Adrenal gland (tissue), 12 donors: ENCODE data around the gene SLC25A26. TPM values are rescaled to one million over a fixed set of nuclear protein-coding genes. Genes with fewer than 3 reads are reported as not detected.

Experiments
- DNase-seq, 7 donors: peaks; one replicate each; pipeline ENCODE4 v3.0.0-alpha.2; 2019 to 2020
- H3K27ac ChIP-seq, 5 donors: fragments of 200-600 bp; sonication (generic) in 4 of 5; 1 replicate in 3 of 5; 2 replicates in 2 of 5; pipeline versions ENCODE4 v1.5.1 to v1.8.0; 2016 to 2020; ENCODE audit warnings: mild to moderate bottlenecking in 1 of 5
- H3K27me3 ChIP-seq: fragments of 200-600 bp; 2 replicates; pipeline ENCODE4 v1.8.0; 2021
- H3K36me3 ChIP-seq, 2 donors: fragments of 200-600 bp; replicated peaks in 1 of 2; 1 replicate in 1 of 2; 2 replicates in 1 of 2; pipeline versions ENCODE4 v1.5.1 to v1.8.0; 2018 to 2022
- H3K4me1 ChIP-seq, 2 donors: fragments of 200-600 bp; replicated peaks in 1 of 2; 1 replicate in 1 of 2; 2 replicates in 1 of 2; pipeline versions ENCODE4 v1.5.1 to v1.8.0; 2018 to 2021
- H3K4me3 ChIP-seq, 4 donors: fragments of 200-600 bp; sonication (generic) in 3 of 4; one replicate each; pipeline ENCODE4 v1.5.1; 2016 to 2018
- H3K9me3 ChIP-seq, 3 donors: fragments of 200-600 bp; sonication (generic) in 1 of 3; replicated peaks in 1 of 3; 1 replicate in 2 of 3; 2 replicates in 1 of 3; pipeline versions ENCODE4 v1.5.1 to v1.8.0; 2016 to 2021
- POLR2A ChIP-seq, 2 donors: fragments of 450-650 bp; IDR thresholded peaks; one replicate each; pipeline ENCODE4 v1.6.1; 2017; ENCODE audit warnings: antibody characterized with exemption in 2 of 2, mild to moderate bottlenecking in 2 of 2, moderate library complexity in 1 of 2
- WGBS, 4 donors: extraction: QIAGEN DNeasy Blood & Tissue Kit in 2 of 4; methylation state at CpG; one replicate each; pipeline versions ENCODE4 v1.1.5 to v1.1.7; 2013 to 2017; 5-methylcytosine and 5-hydroxymethylcytosine counted together
- intact Hi-C, 2 donors: fragments of 100-400 bp; cut with DNase I; formaldehyde crosslinking; loops; one replicate each; pipeline versions ENCODE4 v1.14.1 to v1.15.0; 2022 to 2023
- polyA plus RNA-seq, 3 donors: library from polyadenylated mRNA; stranded (reverse); fragments of 200-250 nt in 2 of 3; fragments of 350-450 nt in 1 of 3; fragmentation: Illumina TruSeq in 1 of 3; extraction: RNeasy Lipid Tissue Mini Kit (QIAGEN cat#74804) in 1 of 3; gene quantifications; one replicate each; pipeline ENCODE4 v1.2.3, GENCODE V29; 2013 to 2014
- total RNA-seq, 9 donors: library from RNA; depleted of rRNA in 4 of 9; stranded (reverse); fragments of >200 nt in 4 of 9; fragments of 120-200 nt in 1 of 9; fragmentation: NEBNext Ultra II Directional in 1 of 9; extraction: Animal tissue kit (Norgen Biotek cat#: 25700) in 1 of 9; gene quantifications; one replicate each; pipeline versions ENCODE4 v1.1.0 to v1.2.4, GENCODE V29; 2013 to 2023
- TF ChIP-seq, protein P1 (sequence below), 6 experiments: fragments of 450-650 bp in 4 of 6; fragments of 200-600 bp in 2 of 6; sonication (generic) in 1 of 6; IDR thresholded peaks; 1 replicate in 5 of 6; 2 replicates in 1 of 6; pipeline versions ENCODE4 v1.5.1 to v1.8.0; 2016 to 2021; ENCODE audit warnings: antibody characterized with exemption in 6 of 6, mild to moderate bottlenecking in 2 of 6, moderate library complexity in 1 of 6
- donor health status: healthy with polysubstance abuse.
- donor health status: Bipolar disorder and iron deficiency.
- donor health status: DM: yes; HTN: yes; CAD: no.
- donor health status: DM: no; HTN: no; CAD: no.
- donor health status: DM: no; HTN: no; CAD: no.
- donor health status: DM: yes; HTN: yes; CAD: no.

SLC25A26 gene
- total and polyA plus RNA-seq, 12 donors = 9.5 to 38.2 (median 22.2) TPM

DNA sequence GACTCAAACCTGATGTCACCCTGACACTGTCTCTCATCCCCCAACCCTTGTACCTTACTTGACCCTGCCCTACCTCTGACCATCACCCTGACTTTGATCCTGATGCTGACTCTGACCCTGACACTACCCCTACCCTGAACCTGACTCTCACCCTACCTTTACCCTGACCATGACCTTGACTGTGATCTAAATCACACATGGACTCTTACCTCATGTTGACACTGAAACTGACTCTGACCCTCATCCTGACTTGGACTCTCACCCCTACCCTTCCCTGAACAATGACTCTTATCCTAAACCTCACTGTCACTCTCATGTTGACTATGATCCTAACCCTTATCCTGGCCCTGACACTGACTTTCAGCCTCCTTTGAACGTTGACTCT is 21.7 kb upstream of the SLC25A26 start:
- no peak overlapping the region for H3K27ac ChIP-seq
- intact Hi-C loops = no loop called here
- no peak for TF ChIP-seq POLR2A (IDR thresholded peaks at IDR 0.05)
- no peaks in the 10 kb centered on the region for H3K4me1 ChIP-seq
- H3K4me3 ChIP-seq = no peak overlapping the region
- no peaks in the 10 kb centered on the region for H3K27me3 ChIP-seq
- no peaks in the 10 kb centered on the region for H3K9me3 ChIP-seq
- H3K36me3 ChIP-seq = no peaks in the 10 kb centered on the region
- DNase-seq = no peak
- WGBS, 4 donors = 52 to 70% (median 55%) methylated on average over 1 of the region's 1 CpG

DNA sequence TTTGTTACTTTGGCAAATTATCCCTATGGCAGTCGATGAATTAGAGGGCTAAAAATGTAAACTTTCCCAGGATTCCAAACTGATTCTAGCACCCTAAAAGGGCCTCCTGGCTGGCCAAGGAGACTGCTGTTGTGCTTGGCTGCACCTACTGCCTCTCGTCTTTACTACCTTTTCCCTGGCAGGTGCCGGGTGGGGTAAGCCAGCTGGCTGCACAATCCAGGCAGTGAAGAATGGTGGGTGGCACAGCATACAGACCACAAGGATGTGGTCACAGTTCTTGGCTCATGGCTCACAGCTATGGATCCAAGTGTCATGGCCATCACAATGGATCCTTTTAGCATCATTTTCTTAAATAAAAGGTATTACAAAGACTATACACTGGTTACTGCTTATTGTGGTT is 20.7 kb upstream of the SLC25A26 start:
- no peaks in the 10 kb centered on the region for H3K36me3 ChIP-seq
- no peak overlapping the region for H3K27ac ChIP-seq
- DNase-seq = no peak
- no peaks in the 10 kb centered on the region for H3K4me1 ChIP-seq
- TF ChIP-seq POLR2A (IDR thresholded peaks at IDR 0.05) = no peak
- TF ChIP-seq, protein P1, sequence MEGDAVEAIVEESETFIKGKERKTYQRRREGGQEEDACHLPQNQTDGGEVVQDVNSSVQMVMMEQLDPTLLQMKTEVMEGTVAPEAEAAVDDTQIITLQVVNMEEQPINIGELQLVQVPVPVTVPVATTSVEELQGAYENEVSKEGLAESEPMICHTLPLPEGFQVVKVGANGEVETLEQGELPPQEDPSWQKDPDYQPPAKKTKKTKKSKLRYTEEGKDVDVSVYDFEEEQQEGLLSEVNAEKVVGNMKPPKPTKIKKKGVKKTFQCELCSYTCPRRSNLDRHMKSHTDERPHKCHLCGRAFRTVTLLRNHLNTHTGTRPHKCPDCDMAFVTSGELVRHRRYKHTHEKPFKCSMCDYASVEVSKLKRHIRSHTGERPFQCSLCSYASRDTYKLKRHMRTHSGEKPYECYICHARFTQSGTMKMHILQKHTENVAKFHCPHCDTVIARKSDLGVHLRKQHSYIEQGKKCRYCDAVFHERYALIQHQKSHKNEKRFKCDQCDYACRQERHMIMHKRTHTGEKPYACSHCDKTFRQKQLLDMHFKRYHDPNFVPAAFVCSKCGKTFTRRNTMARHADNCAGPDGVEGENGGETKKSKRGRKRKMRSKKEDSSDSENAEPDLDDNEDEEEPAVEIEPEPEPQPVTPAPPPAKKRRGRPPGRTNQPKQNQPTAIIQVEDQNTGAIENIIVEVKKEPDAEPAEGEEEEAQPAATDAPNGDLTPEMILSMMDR (IDR thresholded peaks at IDR 0.05) = no peak
- H3K4me3 ChIP-seq = no peak overlapping the region
- no peaks in the 10 kb centered on the region for H3K9me3 ChIP-seq
- no peaks in the 10 kb centered on the region for H3K27me3 ChIP-seq
- 59 to 65% (median 62%) methylated on average over 3 of the region's 3 CpGs for WGBS, 4 donors
- intact Hi-C loops = loop anchor here in 1 of 2 donors (5.0 kb wide), 1 partner anchor 418 kb away; no protein-coding TSS in a partner anchor

DNA sequence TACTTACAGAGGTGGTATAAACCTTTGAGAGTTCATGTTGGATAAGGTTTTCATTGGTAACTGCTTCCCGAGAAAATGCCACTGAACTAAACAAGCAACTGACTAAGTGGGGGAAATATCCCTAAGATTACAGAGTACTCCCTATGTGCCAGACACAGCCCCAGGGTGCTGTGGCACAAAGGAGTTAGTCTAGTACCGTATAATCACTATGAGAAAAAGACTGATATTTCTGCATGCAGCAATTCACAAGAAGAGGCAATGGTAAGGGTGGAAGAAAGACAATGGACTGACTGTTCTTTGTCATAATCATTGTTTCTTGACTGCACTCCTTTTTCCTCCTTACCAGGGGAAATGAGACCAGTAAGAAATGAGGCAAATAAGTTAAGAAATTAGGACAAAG is 20.0 kb upstream of the SLC25A26 start:
- Histone ChIP-seq H3K9me3 (no peaks in the 10 kb centered on the region), H3K4me3 (no peak overlapping the region), H3K27ac (no peak overlapping the region), H3K27me3 (no peaks in the 10 kb centered on the region), H3K4me1 (no peaks in the 10 kb centered on the region), H3K36me3 (no peaks in the 10 kb centered on the region)
- DNase-seq = no peak
- no peak for TF ChIP-seq POLR2A (IDR thresholded peaks at IDR 0.05)
- TF ChIP-seq, protein P1 (IDR thresholded peaks at IDR 0.05) = no peak
- WGBS, 4 donors = 78 to 86% (median 81%) methylated on average over 2 of the region's 2 CpGs
- intact Hi-C loops = loop anchor here in 1 of 2 donors (5.0 kb wide), 1 partner anchor 418 kb away; no protein-coding TSS in a partner anchor

DNA sequence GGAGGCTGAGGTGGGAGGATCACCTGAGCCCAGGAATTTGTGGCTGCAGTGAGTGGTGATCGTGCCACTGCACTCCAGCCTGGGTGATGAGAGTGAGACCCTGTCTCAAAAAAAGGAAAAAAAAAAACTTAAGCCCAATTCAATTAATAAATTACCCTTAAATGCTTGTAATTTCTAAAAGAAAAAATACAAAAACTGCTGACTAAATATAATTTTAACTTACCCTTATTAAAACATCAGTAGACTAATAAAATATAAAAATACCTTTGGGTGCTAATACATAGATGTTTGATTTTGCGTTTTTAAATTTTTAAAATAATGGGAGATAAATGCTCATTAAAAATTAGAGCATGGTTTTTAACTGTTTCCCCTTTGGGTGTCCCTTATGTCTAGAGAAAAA is 17.5 kb upstream of the SLC25A26 start:
- Histone ChIP-seq H3K4me1 (no peaks in the 10 kb centered on the region), H3K4me3 (no peak overlapping the region), H3K36me3 (no peaks in the 10 kb centered on the region), H3K27me3 (no peaks in the 10 kb centered on the region), H3K27ac (no peak overlapping the region), H3K9me3 (no peaks in the 10 kb centered on the region)
- TF ChIP-seq, protein P1 (IDR thresholded peaks at IDR 0.05) = no peak
- no peak for TF ChIP-seq POLR2A (IDR thresholded peaks at IDR 0.05)
- no peak for DNase-seq
- intact Hi-C loops = loop anchor here in 1 of 2 donors (5.0 kb wide), 1 partner anchor 421 kb away; no protein-coding TSS in a partner anchor
- 68 to 83% (median 72%) methylated on average over 2 of the region's 2 CpGs for WGBS, 4 donors

DNA sequence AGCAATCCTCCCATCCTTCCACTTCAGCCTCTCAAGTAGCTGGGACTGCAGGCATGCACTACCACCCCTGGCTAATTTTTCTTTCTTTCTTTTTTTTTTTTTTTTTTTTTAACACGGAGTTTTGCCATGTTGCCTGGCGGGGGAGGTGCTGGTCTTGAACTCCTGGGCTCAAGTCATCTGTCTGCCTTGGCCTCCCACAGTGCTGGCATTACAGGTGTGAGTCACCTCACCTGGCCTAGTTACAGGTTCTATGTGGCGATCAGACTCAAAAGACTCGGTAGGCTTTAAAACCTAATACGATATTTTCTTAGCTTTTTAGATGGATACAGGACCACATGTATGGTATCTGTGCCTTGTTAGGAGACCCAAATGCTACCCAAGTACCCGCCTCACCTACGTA is 14.0 kb upstream of the SLC25A26 start:
- no peaks in the 10 kb centered on the region for H3K4me1 ChIP-seq
- WGBS, 4 donors = 83 to 93% (median 90%) methylated on average over 7 of the region's 7 CpGs
- no peaks in the 10 kb centered on the region for H3K27me3 ChIP-seq
- H3K9me3 ChIP-seq = no peaks in the 10 kb centered on the region
- no peak for DNase-seq
- H3K36me3 ChIP-seq = no peaks in the 10 kb centered on the region
- intact Hi-C loops = no loop called here
- H3K27ac ChIP-seq = no peak overlapping the region
- TF ChIP-seq POLR2A (IDR thresholded peaks at IDR 0.05) = no peak
- TF ChIP-seq, protein P1 (IDR thresholded peaks at IDR 0.05) = no peak
- H3K4me3 ChIP-seq = no peak overlapping the region
